PC-3 (cell line): ENCODE measurements around the gene EPHB3. TPM values are rescaled to one million over a fixed set of nuclear protein-coding genes. Genes with fewer than 3 reads are reported as not detected.

ENCODE experiments used
- ATAC-seq: fragments of 200-7000 bp; cut with Tn5 transposase; 2 replicates; pipeline ENCODE4 v1.9.1; 2020; ENCODE audit warnings: mild to moderate bottlenecking, moderate library complexity
- BruUV-seq: library from RNA; stranded (reverse); fragments of 400-500 nt; replicated peaks from 2 replicates; lab custom pipeline; 2021; lab: Mats Ljungman, UMichigan
- CTCF ChIA-PET: fragments of 300-600 bp; sonication (Branson Sonifier 250); formaldehyde crosslinking; loops from one replicate; lab custom pipeline; 2022; ENCODE audit warnings: antibody characterized with exemption; lab: Charles Lee
- POLR2A ChIA-PET: fragments of 300-600 bp; sonication (Branson Sonifier 250); formaldehyde crosslinking; loops from one replicate; lab custom pipeline; 2022; ENCODE audit warnings: antibody characterized with exemption; ENCODE audit not compliant: unreplicated experiment; lab: Charles Lee
- DNase-seq: peaks from one replicate; pipeline ENCODE4 v3.0.0-alpha.2; 2015
- H2AFZ ChIP-seq: fragments of 300-600 bp; sonication (generic); 2 replicates; pipeline ENCODE4 v1.6.0; 2016; ENCODE audit warnings: antibody characterized with exemption, low read length
- H3F3A ChIP-seq: fragments of 300-600 bp; sonication (generic); one replicate; pipeline ENCODE4 v1.6.0; 2017; ENCODE audit warnings: antibody characterized with exemption, low read length, control low read depth, mild to moderate bottlenecking; ENCODE audit not compliant: unreplicated experiment
- H3K27ac ChIP-seq: fragments of 300-600 bp; sonication (generic); 2 replicates; pipeline ENCODE4 v1.5.1; 2016; ENCODE audit warnings: mild to moderate bottlenecking, low read length
- H3K27me3 ChIP-seq: fragments of 300-600 bp; sonication (generic); 2 replicates; pipeline ENCODE4 v1.6.1; 2016; ENCODE audit warnings: low read length, mixed read lengths
- H3K36me3 ChIP-seq: fragments of 300-600 bp; sonication (generic); 2 replicates; pipeline ENCODE4 v1.6.1; 2016; ENCODE audit warnings: low read depth, mixed run types, low read length, mixed read lengths
- H3K4me1 ChIP-seq: fragments of 300-600 bp; sonication (generic); 2 replicates; pipeline ENCODE4 v1.5.1; 2016; ENCODE audit warnings: low read length; ENCODE audit not compliant: insufficient read depth
- H3K4me2 ChIP-seq: fragments of 300-600 bp; sonication (generic); 2 replicates; pipeline ENCODE4 v1.6.0; 2016; ENCODE audit warnings: low read length
- H3K4me3 ChIP-seq: fragments of 300-600 bp; sonication (generic); 2 replicates; pipeline ENCODE4 v1.5.1; 2016; ENCODE audit warnings: mild to moderate bottlenecking, low read length, mixed read lengths
- H3K79me2 ChIP-seq: fragments of 300-600 bp; sonication (generic); 2 replicates; pipeline ENCODE4 v1.6.1; 2017; ENCODE audit warnings: low read length, mixed read lengths
- H3K9ac ChIP-seq: fragments of 300-600 bp; sonication (generic); 2 replicates; pipeline ENCODE4 v1.6.0; 2016; ENCODE audit warnings: mild to moderate bottlenecking, low read length
- H3K9me2 ChIP-seq: fragments of 300-600 bp; sonication (generic); replicated peaks from 2 replicates; pipeline ENCODE4 v1.6.1; 2016; ENCODE audit warnings: mixed run types, low read length, mixed read lengths
- H3K9me3 ChIP-seq: fragments of 300-600 bp; sonication (generic); 2 replicates; pipeline ENCODE4 v1.6.1; 2016; ENCODE audit warnings: low read length, mixed read lengths
- H4K20me1 ChIP-seq: fragments of 300-600 bp; sonication (generic); 2 replicates; pipeline ENCODE4 v1.6.1; 2016; ENCODE audit warnings: low read length, mixed read lengths
- EZH2 ChIP-seq: fragments of 300-600 bp; sonication (generic); IDR thresholded peaks from one replicate; pipeline ENCODE4 v1.6.1; 2017; ENCODE audit warnings: antibody characterized with exemption, mild to moderate bottlenecking, low read length; ENCODE audit not compliant: unreplicated experiment
- EZH2phosphoT487 ChIP-seq: fragments of 300-600 bp; sonication (generic); IDR thresholded peaks from 2 replicates; pipeline ENCODE4 v1.6.1; 2018; ENCODE audit warnings: mild to moderate bottlenecking, antibody characterized with exemption, low read length, borderline replicate concordance
- intact Hi-C: fragments of 100-400 bp; cut with micrococcal nuclease; formaldehyde crosslinking; loops from 2 replicates; pipeline ENCODE4 v1.9.0; 2023
- total RNA-seq: library from RNA; depleted of rRNA; stranded (reverse); fragments of >200 nt; gene quantifications from 2 replicates; pipeline ENCODE4 v1.2.3, GENCODE V29; 2014
- TF ChIP-seq, protein P1 (sequence below): fragments of 300-600 bp; sonication (generic); conservative IDR thresholded peaks from 2 replicates; pipeline ENCODE4 v1.5.1; 2017; ENCODE audit warnings: antibody characterized with exemption, low read depth, mild to moderate bottlenecking, low read length

EPHB3 gene
- total RNA-seq, 1 experiment from 2014 or later: 18.2 TPM

DNA sequence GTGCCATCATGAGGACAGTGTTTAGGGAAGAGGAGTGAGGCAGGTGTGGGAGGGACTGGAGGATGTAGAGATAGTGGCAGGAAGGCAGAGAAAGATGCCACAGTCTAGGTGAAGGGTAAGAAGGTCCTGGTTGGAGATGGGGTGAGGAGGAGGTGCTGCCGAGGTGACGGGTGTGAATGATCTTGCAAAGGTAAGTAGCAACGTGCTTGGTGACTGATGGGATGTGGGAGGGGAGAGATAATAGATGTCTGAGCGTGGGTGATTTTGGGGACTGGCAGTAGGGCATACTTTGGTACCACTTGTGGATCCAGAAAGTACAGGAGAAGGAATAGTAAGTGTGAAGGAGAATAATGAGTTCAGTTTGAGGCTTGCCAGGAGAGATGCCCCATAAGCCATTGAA is 27.2 kb downstream of the EPHB3 start:
- Histone ChIP-seq H3K4me1 (no peaks in the 10 kb centered on the region), H3K36me3 (no peaks in the 10 kb centered on the region)
- BruUV-seq: no TSS peak

DNA sequence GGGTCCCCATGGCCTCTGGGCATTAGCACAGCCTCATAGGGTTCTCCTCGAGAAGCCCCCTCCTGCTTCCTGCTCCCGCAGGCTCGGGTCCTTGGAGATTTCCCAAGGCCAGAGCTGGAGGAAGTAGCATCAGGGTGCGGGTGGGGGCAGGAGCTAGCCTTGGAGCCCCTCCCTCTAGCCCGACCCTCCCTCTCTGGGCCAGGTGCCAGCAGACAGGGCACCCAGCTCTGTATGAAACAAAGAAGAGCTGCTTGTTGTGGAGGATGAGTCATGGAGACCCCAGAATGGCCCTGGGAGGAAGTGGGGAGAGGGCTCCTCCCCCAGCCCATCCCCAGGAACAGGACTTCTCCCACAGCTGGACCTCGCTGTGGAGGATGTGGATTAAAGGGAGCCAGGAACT is 29.2 kb downstream of the EPHB3 start:
- Histone ChIP-seq H3K79me2 (no peaks in the 10 kb centered on the region), H3K4me2 (no peak overlapping the region), H3K36me3 (no peaks in the 10 kb centered on the region), H3K27me3 (no peaks in the 10 kb centered on the region), H3K9me3 (no peaks in the 10 kb centered on the region), H3K4me1 (no peaks in the 10 kb centered on the region), H3K4me3 (no peak overlapping the region), H3F3A (no peaks in the 10 kb centered on the region), H2AFZ (no peak overlapping the region), H3K9ac (no peak overlapping the region), H3K27ac (no peak overlapping the region), H3K9me2 (no peaks in the 10 kb centered on the region), H4K20me1 (no peaks in the 10 kb centered on the region)
- DNase-seq (no peak), ATAC-seq (no peak)
- BruUV-seq: no TSS peak
- CTCF ChIA-PET: no interaction called here
- no peak for TF ChIP-seq EZH2
- intact Hi-C loops: no loop called here
- POLR2A ChIA-PET: no interaction called here

More for the DNA sequence above, 27.2 kb downstream of the EPHB3 start:
- DNase-seq (no peak), ATAC-seq (no peak)
- H3F3A ChIP-seq: no peaks in the 10 kb centered on the region
- H3K4me3 ChIP-seq: no peak overlapping the region
- intact Hi-C loops: no loop called here
- H3K4me2 ChIP-seq: no peak overlapping the region
- no peaks in the 10 kb centered on the region for H3K79me2 ChIP-seq
- H3K9me2 ChIP-seq: no peaks in the 10 kb centered on the region
- no peak overlapping the region for H2AFZ ChIP-seq
- H3K27ac ChIP-seq: no peak overlapping the region
- CTCF ChIA-PET: no interaction called here
- H4K20me1 ChIP-seq: no peaks in the 10 kb centered on the region
- no peaks in the 10 kb centered on the region for H3K27me3 ChIP-seq
- TF ChIP-seq EZH2phosphoT487: no peak
- TF ChIP-seq, protein P1, sequence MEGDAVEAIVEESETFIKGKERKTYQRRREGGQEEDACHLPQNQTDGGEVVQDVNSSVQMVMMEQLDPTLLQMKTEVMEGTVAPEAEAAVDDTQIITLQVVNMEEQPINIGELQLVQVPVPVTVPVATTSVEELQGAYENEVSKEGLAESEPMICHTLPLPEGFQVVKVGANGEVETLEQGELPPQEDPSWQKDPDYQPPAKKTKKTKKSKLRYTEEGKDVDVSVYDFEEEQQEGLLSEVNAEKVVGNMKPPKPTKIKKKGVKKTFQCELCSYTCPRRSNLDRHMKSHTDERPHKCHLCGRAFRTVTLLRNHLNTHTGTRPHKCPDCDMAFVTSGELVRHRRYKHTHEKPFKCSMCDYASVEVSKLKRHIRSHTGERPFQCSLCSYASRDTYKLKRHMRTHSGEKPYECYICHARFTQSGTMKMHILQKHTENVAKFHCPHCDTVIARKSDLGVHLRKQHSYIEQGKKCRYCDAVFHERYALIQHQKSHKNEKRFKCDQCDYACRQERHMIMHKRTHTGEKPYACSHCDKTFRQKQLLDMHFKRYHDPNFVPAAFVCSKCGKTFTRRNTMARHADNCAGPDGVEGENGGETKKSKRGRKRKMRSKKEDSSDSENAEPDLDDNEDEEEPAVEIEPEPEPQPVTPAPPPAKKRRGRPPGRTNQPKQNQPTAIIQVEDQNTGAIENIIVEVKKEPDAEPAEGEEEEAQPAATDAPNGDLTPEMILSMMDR: no peak
- no peak for TF ChIP-seq EZH2
- H3K9me3 ChIP-seq: no peaks in the 10 kb centered on the region
- POLR2A ChIA-PET: no interaction called here
- H3K9ac ChIP-seq: no peak overlapping the region

DNA sequence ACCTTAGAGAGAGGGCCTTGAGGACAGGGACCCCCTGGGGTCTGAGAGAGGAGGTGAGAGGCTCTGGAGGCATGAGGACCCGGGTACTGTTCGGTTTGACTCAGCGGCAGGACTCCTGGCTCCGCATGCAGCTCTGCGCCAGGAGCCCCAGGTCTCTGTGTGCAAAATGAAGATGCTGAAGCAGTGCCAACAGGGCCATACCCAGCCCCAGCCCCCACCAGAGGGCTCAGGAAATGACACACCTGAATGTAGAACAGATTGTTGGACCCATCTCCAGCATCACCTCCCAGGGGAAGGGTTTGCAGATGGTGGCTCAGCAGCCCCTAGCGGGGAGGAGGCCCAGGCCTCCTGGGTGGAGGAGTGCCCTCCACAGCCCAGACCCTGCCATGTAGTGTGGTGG is 30.2 kb downstream of the EPHB3 start:
- no peak for ATAC-seq
- H3K4me2 ChIP-seq: no peak overlapping the region
- H3K27ac ChIP-seq: no peak overlapping the region
- H3K9ac ChIP-seq: no peak overlapping the region
- H2AFZ ChIP-seq: no peak overlapping the region
- H3K27me3 ChIP-seq: no peaks in the 10 kb centered on the region
- intact Hi-C loops: no loop called here
- no peaks in the 10 kb centered on the region for H3K79me2 ChIP-seq
- ChIA-PET CTCF (no interaction called here), POLR2A (no interaction called here)
- no peaks in the 10 kb centered on the region for H3K36me3 ChIP-seq
- H3F3A ChIP-seq: no peaks in the 10 kb centered on the region
- TF ChIP-seq EZH2phosphoT487 (no peak), EZH2 (no peak)
- TF ChIP-seq, protein P1: no peak
- no peak for DNase-seq
- H3K9me3 ChIP-seq: no peaks in the 10 kb centered on the region
- H3K4me1 ChIP-seq: no peaks in the 10 kb centered on the region
- H3K4me3 ChIP-seq: no peak overlapping the region
- BruUV-seq: no TSS peak
- H4K20me1 ChIP-seq: no peaks in the 10 kb centered on the region
- H3K9me2 ChIP-seq: no peaks in the 10 kb centered on the region
